OCI-LY7 (cell line): ENCODE measurements around the gene SLC41A3.

ENCODE experiments used
- EZH2phosphoT487 ChIP-seq: fragments of 200-600 bp; sonication (generic); IDR thresholded peaks from 2 replicates; pipeline ENCODE4 v1.6.1; 2018; ENCODE audit warnings: low read depth, borderline replicate concordance, mild to moderate bottlenecking, mixed run types, antibody characterized with exemption, low read length, moderate library complexity, mixed read lengths
- TF ChIP-seq, protein P1 (sequence below): fragments of 200-600 bp; sonication (generic); conservative IDR thresholded peaks from 2 replicates; pipeline ENCODE4 v1.5.1; 2014; ENCODE audit warnings: mild to moderate bottlenecking, antibody characterized with exemption, low read length, moderate library complexity, mixed read lengths

DNA sequence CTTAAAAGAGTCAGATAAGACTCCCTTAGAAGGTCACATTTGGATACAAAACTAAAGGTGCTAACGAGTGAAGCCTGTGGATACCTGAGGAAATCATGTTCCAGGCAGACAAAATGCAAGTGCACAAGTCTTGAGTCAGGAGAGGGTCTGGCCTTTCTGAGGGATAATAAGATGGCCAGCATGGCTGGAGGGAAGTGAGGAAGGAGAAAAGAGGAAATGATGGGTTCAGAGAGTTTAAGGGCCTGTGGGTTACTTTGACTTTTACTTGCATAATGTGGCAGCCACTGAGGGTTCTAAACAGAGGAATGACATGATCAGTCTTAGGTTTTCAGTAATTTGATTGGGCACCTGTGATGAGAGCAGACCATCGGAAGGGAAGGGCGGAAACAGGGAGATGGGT, 118.4 kb downstream of the SLC41A3 start:
- TF ChIP-seq, protein P1, sequence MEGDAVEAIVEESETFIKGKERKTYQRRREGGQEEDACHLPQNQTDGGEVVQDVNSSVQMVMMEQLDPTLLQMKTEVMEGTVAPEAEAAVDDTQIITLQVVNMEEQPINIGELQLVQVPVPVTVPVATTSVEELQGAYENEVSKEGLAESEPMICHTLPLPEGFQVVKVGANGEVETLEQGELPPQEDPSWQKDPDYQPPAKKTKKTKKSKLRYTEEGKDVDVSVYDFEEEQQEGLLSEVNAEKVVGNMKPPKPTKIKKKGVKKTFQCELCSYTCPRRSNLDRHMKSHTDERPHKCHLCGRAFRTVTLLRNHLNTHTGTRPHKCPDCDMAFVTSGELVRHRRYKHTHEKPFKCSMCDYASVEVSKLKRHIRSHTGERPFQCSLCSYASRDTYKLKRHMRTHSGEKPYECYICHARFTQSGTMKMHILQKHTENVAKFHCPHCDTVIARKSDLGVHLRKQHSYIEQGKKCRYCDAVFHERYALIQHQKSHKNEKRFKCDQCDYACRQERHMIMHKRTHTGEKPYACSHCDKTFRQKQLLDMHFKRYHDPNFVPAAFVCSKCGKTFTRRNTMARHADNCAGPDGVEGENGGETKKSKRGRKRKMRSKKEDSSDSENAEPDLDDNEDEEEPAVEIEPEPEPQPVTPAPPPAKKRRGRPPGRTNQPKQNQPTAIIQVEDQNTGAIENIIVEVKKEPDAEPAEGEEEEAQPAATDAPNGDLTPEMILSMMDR: no peak
- no peak for TF ChIP-seq EZH2phosphoT487
